Mammary epithelial cell (primary cell): Measurements from ENCODE around the gene RPTN.

Experiments
- EZH2 ChIP-seq: IDR thresholded peaks from 2 replicates; pipeline ENCODE4 v1.6.1; 2012; ENCODE audit warnings: low read length, inconsistent platforms, borderline replicate concordance
- TF ChIP-seq, protein P1 (sequence below), 2 donors: IDR thresholded peaks in 1 of 2; conservative IDR thresholded peaks in 1 of 2; 2 replicates each; pipeline ENCODE4 v1.5.1; 2011 to 2012; ENCODE audit warnings: inconsistent platforms in 2 of 2, low read length in 2 of 2, mild to moderate bottlenecking in 2 of 2, control low read depth in 1 of 2, low read depth in 1 of 2; ENCODE audit not compliant: insufficient read depth in 1 of 2; ENCODE audit errors: extremely low read depth in 1 of 2

DNA sequence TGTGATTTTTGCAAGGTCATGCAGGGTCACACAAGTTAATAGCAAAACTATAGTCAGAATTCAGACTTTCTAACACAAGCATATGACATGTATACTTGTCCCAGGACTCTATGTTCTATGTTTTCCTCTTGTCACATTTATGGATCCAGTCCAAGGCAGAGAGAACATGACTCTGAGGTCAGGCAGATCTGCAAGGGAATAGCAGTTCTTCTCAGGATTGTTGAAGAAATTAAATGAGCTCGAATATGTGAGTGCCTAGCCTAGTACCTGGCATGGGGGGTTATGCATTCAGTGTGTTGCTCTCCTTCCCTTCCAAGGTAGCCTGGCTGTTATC is 9.5 kb upstream of the RPTN start:
- TF ChIP-seq, protein P1, sequence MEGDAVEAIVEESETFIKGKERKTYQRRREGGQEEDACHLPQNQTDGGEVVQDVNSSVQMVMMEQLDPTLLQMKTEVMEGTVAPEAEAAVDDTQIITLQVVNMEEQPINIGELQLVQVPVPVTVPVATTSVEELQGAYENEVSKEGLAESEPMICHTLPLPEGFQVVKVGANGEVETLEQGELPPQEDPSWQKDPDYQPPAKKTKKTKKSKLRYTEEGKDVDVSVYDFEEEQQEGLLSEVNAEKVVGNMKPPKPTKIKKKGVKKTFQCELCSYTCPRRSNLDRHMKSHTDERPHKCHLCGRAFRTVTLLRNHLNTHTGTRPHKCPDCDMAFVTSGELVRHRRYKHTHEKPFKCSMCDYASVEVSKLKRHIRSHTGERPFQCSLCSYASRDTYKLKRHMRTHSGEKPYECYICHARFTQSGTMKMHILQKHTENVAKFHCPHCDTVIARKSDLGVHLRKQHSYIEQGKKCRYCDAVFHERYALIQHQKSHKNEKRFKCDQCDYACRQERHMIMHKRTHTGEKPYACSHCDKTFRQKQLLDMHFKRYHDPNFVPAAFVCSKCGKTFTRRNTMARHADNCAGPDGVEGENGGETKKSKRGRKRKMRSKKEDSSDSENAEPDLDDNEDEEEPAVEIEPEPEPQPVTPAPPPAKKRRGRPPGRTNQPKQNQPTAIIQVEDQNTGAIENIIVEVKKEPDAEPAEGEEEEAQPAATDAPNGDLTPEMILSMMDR (conservative IDR thresholded peaks at IDR 0.05 in 1 of 2, IDR thresholded peaks at IDR 0.05 in 1 of 2; ENCODE audit: extremely low read depth in 1 of 2, insufficient read depth in 1 of 2, low read depth in 1 of 2, low read length in 2 of 2), result no peak
- no peak for TF ChIP-seq EZH2
